Keratinocyte (primary cell): Measurements from ENCODE around the gene LHX4. TPM values are rescaled to one million over a fixed set of nuclear protein-coding genes. Genes with fewer than 3 reads are reported as not detected.

ENCODE experiments used
- DNase-seq: peaks from one replicate; pipeline ENCODE4 v3.0.0-alpha.2; 2011; ENCODE audit warnings: low read depth, missing footprints, low spot score
- FAIRE-seq: peaks from 2 replicates; lab custom pipeline; 2011; peaks lifted over from hg19 to GRCh38; lab: Jason Lieb, UNC
- H2AFZ ChIP-seq: 2 replicates; pipeline ENCODE4 v1.6.0; 2012; ENCODE audit warnings: low read length, control low read depth, inconsistent platforms; ENCODE audit not compliant: control insufficient read depth
- H3K27ac ChIP-seq: 2 replicates; pipeline ENCODE4 v1.5.1; 2011; ENCODE audit warnings: low read length; ENCODE audit not compliant: control insufficient read depth, insufficient read depth
- H3K27me3 ChIP-seq: 3 replicates; pipeline ENCODE4 v1.6.0; 2011; ENCODE audit warnings: low read length; ENCODE audit not compliant: control insufficient read depth, insufficient read depth; ENCODE audit errors: extremely low read depth
- H3K36me3 ChIP-seq, 2 experiments: 2 replicates in 1 of 2; 3 replicates in 1 of 2; pipeline ENCODE4 v1.5.1; 2011; ENCODE audit warnings: low read length in 2 of 2, mild to moderate bottlenecking in 1 of 2; ENCODE audit not compliant: control insufficient read depth in 2 of 2, insufficient read depth in 2 of 2; ENCODE audit errors: extremely low read depth in 1 of 2
- H3K4me1 ChIP-seq: 3 replicates; pipeline ENCODE4 v1.5.1; 2011; ENCODE audit warnings: low read length; ENCODE audit not compliant: control insufficient read depth, insufficient read depth; ENCODE audit errors: extremely low read depth
- H3K4me2 ChIP-seq: 3 replicates; pipeline ENCODE4 v1.6.0; 2011; ENCODE audit warnings: low read depth, low read length; ENCODE audit not compliant: control insufficient read depth, insufficient read depth; ENCODE audit errors: extremely low read depth
- H3K4me3 ChIP-seq, 3 experiments: fragments of 200-600 bp in 1 of 3; sonication (generic) in 1 of 3; 2 replicates in 2 of 3; 3 replicates in 1 of 3; pipeline ENCODE4 v1.5.1; 2011 to 2016; ENCODE audit warnings: low read length in 3 of 3, mild to moderate bottlenecking in 3 of 3, control low read depth in 2 of 3, inconsistent platforms in 1 of 3, low read depth in 1 of 3, mixed read lengths in 1 of 3, mixed run types in 1 of 3, moderate library complexity in 1 of 3; ENCODE audit not compliant: control insufficient read depth in 2 of 3, insufficient read depth in 2 of 3; ENCODE audit errors: extremely low read depth in 1 of 3
- H3K79me2 ChIP-seq: 2 replicates; pipeline ENCODE4 v1.6.0; 2012; ENCODE audit warnings: low read length; ENCODE audit not compliant: control insufficient read depth, insufficient read depth
- H3K9ac ChIP-seq: 3 replicates; pipeline ENCODE4 v1.6.0; 2011; ENCODE audit warnings: low read length; ENCODE audit not compliant: control insufficient read depth, insufficient read depth; ENCODE audit errors: extremely low read depth
- H3K9me1 ChIP-seq: 3 replicates; pipeline ENCODE4 v1.6.0; 2011; ENCODE audit warnings: low read length; ENCODE audit not compliant: control insufficient read depth, insufficient read depth; ENCODE audit errors: extremely low read depth
- H3K9me3 ChIP-seq: 2 replicates; pipeline ENCODE4 v1.5.1; 2012; ENCODE audit warnings: low read depth, low read length; ENCODE audit not compliant: control insufficient read depth
- H4K20me1 ChIP-seq: 3 replicates; pipeline ENCODE4 v1.6.0; 2011; ENCODE audit warnings: low read length; ENCODE audit not compliant: control insufficient read depth, insufficient read depth; ENCODE audit errors: extremely low read depth
- CTCF ChIP-seq, 3 experiments: IDR thresholded peaks in 1 of 3; conservative IDR thresholded peaks in 1 of 3; optimal IDR thresholded peaks in 1 of 3; 2 replicates in 2 of 3; 3 replicates in 1 of 3; pipeline versions ENCODE3 to v1.5.1; 2011; ENCODE audit warnings: low read length in 3 of 3, mild to moderate bottlenecking in 3 of 3, moderate library complexity in 2 of 3, control low read depth in 1 of 3, inconsistent platforms in 1 of 3; ENCODE audit not compliant: insufficient read depth in 2 of 3; ENCODE audit errors: extremely low read depth in 1 of 3
- EZH2 ChIP-seq: IDR thresholded peaks from one replicate; pipeline ENCODE4 v1.6.1; 2012; ENCODE audit warnings: inconsistent platforms, mild to moderate bottlenecking, low read length, moderate library complexity
- dilution Hi-C: fragments of 300-500 bp; cut with MboI; formaldehyde crosslinking; loops from one replicate; pipeline ENCODE4 v1.7.0; 2020; ENCODE audit warnings: low sequenced_read_pairs; ENCODE audit not compliant: extremely low pct_ligation_motif_present
- polyA plus RNA-seq, 5 experiments: library from polyadenylated mRNA; depleted of rRNA in 3 of 5; stranded (reverse) in 3 of 5; stranded (forward) in 1 of 5; unstranded in 1 of 5; fragments of >200 nt; gene quantifications; 1 replicate in 1 of 5; 2 replicates in 3 of 5; 3 replicates in 1 of 5; pipeline versions ENCODE4 v1.2.1 to v1.2.3, GENCODE V29; 2011 to 2012; ENCODE audit warnings: missing spikeins in 2 of 5, low read depth in 1 of 5, low replicate concordance in 1 of 5

Gene LHX4
- polyA plus RNA-seq, 1 donor (not counting 4 experiments of a cell fraction or from before 2014, with no cell fraction given), result not detected

GRCh38 chr1:180198611-180199010, 31.5 kb upstream of the LHX4 start:
- H3K27me3 ChIP-seq, result no peaks in the 10 kb centered on the region
- H3K9me3 ChIP-seq, result no peaks in the 10 kb centered on the region
- H3K9me1 ChIP-seq, result no peaks in the 10 kb centered on the region
- H3K36me3 ChIP-seq, result peaks cover 8 to 11% of the 10 kb centered on the region in 2 experiments
- H3K4me2 ChIP-seq, result no peak overlapping the region
- FAIRE-seq (no peak), DNase-seq (no peak)
- H2AFZ ChIP-seq, result no peak overlapping the region
- H3K4me3 ChIP-seq, result no peak overlapping the region
- H3K27ac ChIP-seq, result no peak overlapping the region
- dilution Hi-C loops, result no loop called here
- H4K20me1 ChIP-seq, result no peaks in the 10 kb centered on the region
- H3K4me1 ChIP-seq, result peaks cover 3% of the 10 kb centered on the region
- TF ChIP-seq EZH2 (no peak), CTCF (optimal IDR thresholded peaks at IDR 0.05 in 1 of 3, IDR thresholded peaks at IDR 0.05 in 1 of 3, conservative IDR thresholded peaks at IDR 0.05 in 1 of 3; ENCODE audit: extremely low read depth in 1 of 3, insufficient read depth in 2 of 3, low read length in 3 of 3) (no peak)
- no peaks in the 10 kb centered on the region for H3K79me2 ChIP-seq
- H3K9ac ChIP-seq, result no peak overlapping the region

GRCh38 chr1:180199018-180199417, 31.0 kb upstream of the LHX4 start:
- no peak for FAIRE-seq

More at GRCh38 chr1:180199018-180199417, 31.0 kb upstream of the LHX4 start:
- no peak overlapping the region for H2AFZ ChIP-seq
- TF ChIP-seq EZH2 (no peak), CTCF (optimal IDR thresholded peaks at IDR 0.05 in 1 of 3, IDR thresholded peaks at IDR 0.05 in 1 of 3, conservative IDR thresholded peaks at IDR 0.05 in 1 of 3; ENCODE audit: extremely low read depth in 1 of 3, insufficient read depth in 2 of 3, low read length in 3 of 3) (no peak)
- peaks cover 8 to 11% of the 10 kb centered on the region in 2 experiments for H3K36me3 ChIP-seq
- no peaks in the 10 kb centered on the region for H3K27me3 ChIP-seq
- peaks cover 3% of the 10 kb centered on the region for H3K4me1 ChIP-seq
- DNase-seq, result no peak
- no peak overlapping the region for H3K9ac ChIP-seq
- no peaks in the 10 kb centered on the region for H3K9me3 ChIP-seq
- H3K4me3 ChIP-seq, result no peak overlapping the region
- no peak overlapping the region for H3K27ac ChIP-seq
- no peaks in the 10 kb centered on the region for H3K9me1 ChIP-seq
- H3K79me2 ChIP-seq, result no peaks in the 10 kb centered on the region
- H3K4me2 ChIP-seq, result no peak overlapping the region
- dilution Hi-C loops, result no loop called here
- no peaks in the 10 kb centered on the region for H4K20me1 ChIP-seq
